SK-N-SH (cell line): Measurements from ENCODE around the gene SFI1.

ENCODE experiments used
- CTCF ChIP-seq: fragments of 200-600 bp; sonication (generic); IDR thresholded peaks from 2 replicates; pipeline ENCODE4 v1.6.1; 2017; ENCODE audit warnings: antibody characterized with exemption, mild to moderate bottlenecking, moderate library complexity
- NFIC ChIP-seq: IDR thresholded peaks from 2 replicates; pipeline ENCODE4 v1.4.0; 2012; ENCODE audit warnings: borderline replicate concordance
- RAD21 ChIP-seq: IDR thresholded peaks from 2 replicates; pipeline ENCODE4 v1.6.1; 2012; ENCODE audit warnings: mild to moderate bottlenecking, low read length
- REST ChIP-seq: IDR thresholded peaks from 2 replicates; pipeline ENCODE4 v1.6.1; 2012; ENCODE audit warnings: mild to moderate bottlenecking, low read depth, low read length, moderate library complexity
- RXRA ChIP-seq: IDR thresholded peaks from 2 replicates; pipeline ENCODE4 v1.4.0; 2012; ENCODE audit warnings: low read depth, mild to moderate bottlenecking, borderline replicate concordance
- SIN3A ChIP-seq: IDR thresholded peaks from 2 replicates; pipeline ENCODE4 v1.6.1; 2012; ENCODE audit warnings: low read depth, mild to moderate bottlenecking, low read length, moderate library complexity, borderline replicate concordance
- TEAD4 ChIP-seq: IDR thresholded peaks from 2 replicates; pipeline ENCODE4 v1.4.0; 2012; ENCODE audit warnings: mild to moderate bottlenecking, borderline replicate concordance; ENCODE audit not compliant: insufficient read depth
- TF ChIP-seq, protein P1 (sequence below): fragments of 150-350 bp; IDR thresholded peaks from 2 replicates; pipeline ENCODE4 v1.6.1; 2016; ENCODE audit warnings: mild to moderate bottlenecking, low read depth, low read length
- TF ChIP-seq, protein P2 (sequence below): IDR thresholded peaks from 2 replicates; pipeline ENCODE4; 2012

DNA sequence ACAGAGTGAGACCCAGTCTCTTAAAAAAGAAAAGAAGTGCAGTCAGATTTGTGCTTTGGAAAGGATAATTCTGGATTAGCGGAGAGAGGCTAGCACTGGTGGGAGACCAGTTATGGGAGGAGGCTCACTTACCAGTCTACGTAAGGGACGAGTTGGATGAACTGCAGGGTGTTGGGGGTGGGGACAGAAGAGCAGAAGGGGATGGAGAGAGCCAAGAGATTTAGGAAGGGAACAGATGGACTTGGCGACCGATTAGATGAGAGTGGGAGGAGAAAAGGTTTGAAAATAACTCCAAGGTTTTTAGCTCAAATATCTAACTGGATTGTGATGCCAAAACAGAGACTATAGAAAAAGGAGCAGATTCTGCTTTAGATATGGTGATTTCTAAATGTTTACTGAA lies 81.4 kb downstream of the SFI1 start:
- TF ChIP-seq REST, result no peak
- TF ChIP-seq CTCF, result no peak
- no peak for TF ChIP-seq SIN3A
- no peak for TF ChIP-seq NFIC
- TF ChIP-seq TEAD4, result no peak
- no peak for TF ChIP-seq RAD21
- TF ChIP-seq, protein P1, sequence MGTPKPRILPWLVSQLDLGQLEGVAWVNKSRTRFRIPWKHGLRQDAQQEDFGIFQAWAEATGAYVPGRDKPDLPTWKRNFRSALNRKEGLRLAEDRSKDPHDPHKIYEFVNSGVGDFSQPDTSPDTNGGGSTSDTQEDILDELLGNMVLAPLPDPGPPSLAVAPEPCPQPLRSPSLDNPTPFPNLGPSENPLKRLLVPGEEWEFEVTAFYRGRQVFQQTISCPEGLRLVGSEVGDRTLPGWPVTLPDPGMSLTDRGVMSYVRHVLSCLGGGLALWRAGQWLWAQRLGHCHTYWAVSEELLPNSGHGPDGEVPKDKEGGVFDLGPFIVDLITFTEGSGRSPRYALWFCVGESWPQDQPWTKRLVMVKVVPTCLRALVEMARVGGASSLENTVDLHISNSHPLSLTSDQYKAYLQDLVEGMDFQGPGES, result no peak
- no peak for TF ChIP-seq RXRA
- TF ChIP-seq, protein P2, sequence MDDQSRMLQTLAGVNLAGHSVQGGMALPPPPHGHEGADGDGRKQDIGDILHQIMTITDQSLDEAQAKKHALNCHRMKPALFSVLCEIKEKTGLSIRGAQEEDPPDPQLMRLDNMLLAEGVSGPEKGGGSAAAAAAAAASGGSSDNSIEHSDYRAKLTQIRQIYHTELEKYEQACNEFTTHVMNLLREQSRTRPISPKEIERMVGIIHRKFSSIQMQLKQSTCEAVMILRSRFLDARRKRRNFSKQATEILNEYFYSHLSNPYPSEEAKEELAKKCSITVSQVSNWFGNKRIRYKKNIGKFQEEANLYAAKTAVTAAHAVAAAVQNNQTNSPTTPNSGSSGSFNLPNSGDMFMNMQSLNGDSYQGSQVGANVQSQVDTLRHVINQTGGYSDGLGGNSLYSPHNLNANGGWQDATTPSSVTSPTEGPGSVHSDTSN, result no peak
